Central memory CD8-positive, alpha-beta T cell (primary cell): ENCODE data around the gene SERP2.

Source experiments
- ATAC-seq: fragments of 150-1000 bp; cut with Tn5 transposase; replicated peaks from 2 replicates; pipeline ENCODE4 v1.10.0; 2022; ENCODE audit warnings: mild to moderate bottlenecking, moderate FRiP score, moderate number of reproducible peaks; ENCODE audit not compliant: poor library complexity, severe bottlenecking; ENCODE audit errors: extremely low read depth
- DNase-seq, 2 donors: peaks; one replicate each; pipeline ENCODE4 v3.0.0; 2021; ENCODE audit warnings: low spot score in 2 of 2
- H3K27ac Mint-ChIP-seq: one replicate; pipeline ENCODE4 v1.8.0; 2022; ENCODE audit warnings: low read depth, mild to moderate bottlenecking, moderate library complexity, mixed read lengths
- H3K27me3 Mint-ChIP-seq: one replicate; pipeline ENCODE4 v1.8.0; 2022; ENCODE audit warnings: mixed read lengths
- H3K36me3 Mint-ChIP-seq: one replicate; pipeline ENCODE4 v1.8.0; 2022; ENCODE audit warnings: mild to moderate bottlenecking, moderate library complexity, mixed read lengths; ENCODE audit not compliant: insufficient read depth
- H3K4me1 Mint-ChIP-seq: one replicate; pipeline ENCODE4 v1.8.0; 2022; ENCODE audit warnings: mixed read lengths
- H3K4me3 Mint-ChIP-seq: one replicate; pipeline ENCODE4 v1.8.0; 2022; ENCODE audit warnings: mild to moderate bottlenecking, moderate library complexity, mixed read lengths
- H3K9me3 Mint-ChIP-seq: one replicate; pipeline ENCODE4 v1.8.0; 2022; ENCODE audit warnings: mixed read lengths

SERP2 gene

DNA sequence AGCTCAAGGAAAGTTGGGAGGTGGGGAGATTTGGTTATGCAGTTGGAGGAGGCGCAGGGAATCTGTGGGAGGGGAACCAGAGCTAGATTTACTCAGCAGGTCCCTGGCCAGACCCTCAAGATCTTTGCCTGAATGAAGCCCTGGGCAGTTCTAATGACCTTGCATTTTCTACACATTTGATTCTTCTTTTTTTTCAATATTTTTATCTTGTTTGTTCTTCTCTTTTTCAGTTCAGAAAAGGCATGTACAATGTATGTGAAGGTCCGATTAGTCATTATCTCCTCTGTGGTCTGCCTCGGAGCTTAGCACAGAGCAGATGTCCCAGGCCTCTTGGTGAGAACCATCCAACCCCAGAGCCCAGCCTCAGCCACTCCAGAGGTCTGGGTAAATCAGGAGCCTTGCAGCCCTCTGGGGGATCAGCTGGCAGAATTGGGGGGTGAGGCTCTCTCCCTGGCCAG is 24.2 kb downstream of the SERP2 start:
- DNase-seq (no peak), ATAC-seq (no peak)
- H3K9me3 Mint-ChIP-seq: no peaks in the 10 kb centered on the region
- peaks cover under 1% of the 10 kb centered on the region for H3K36me3 Mint-ChIP-seq
- no peak overlapping the region for H3K27ac Mint-ChIP-seq
- no peaks in the 10 kb centered on the region for H3K4me1 Mint-ChIP-seq
- H3K4me3 Mint-ChIP-seq: no peak overlapping the region
- H3K27me3 Mint-ChIP-seq: peaks cover 14% of the 10 kb centered on the region

DNA sequence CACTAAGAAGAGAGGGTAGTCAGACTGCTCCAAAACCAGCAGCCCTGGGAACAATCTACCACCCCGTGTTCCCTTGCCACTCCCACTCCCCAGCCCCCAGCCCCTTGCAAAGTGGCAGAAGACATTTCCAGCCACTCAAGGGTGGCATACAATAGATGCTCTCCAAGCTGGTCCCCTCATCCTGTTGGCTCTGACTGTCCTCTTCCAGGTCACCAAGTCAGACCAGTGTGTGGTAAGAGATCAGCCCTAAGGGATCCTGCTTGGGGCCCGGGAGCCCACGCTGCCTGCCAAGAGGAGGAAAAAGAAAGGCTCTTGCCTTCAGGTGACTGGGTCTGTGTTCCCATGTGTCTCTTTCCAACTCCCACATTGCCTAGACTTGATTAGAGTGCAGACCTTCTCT is 25.0 kb downstream of the SERP2 start:
- no peak overlapping the region for H3K4me3 Mint-ChIP-seq
- H3K9me3 Mint-ChIP-seq: no peaks in the 10 kb centered on the region

DNA sequence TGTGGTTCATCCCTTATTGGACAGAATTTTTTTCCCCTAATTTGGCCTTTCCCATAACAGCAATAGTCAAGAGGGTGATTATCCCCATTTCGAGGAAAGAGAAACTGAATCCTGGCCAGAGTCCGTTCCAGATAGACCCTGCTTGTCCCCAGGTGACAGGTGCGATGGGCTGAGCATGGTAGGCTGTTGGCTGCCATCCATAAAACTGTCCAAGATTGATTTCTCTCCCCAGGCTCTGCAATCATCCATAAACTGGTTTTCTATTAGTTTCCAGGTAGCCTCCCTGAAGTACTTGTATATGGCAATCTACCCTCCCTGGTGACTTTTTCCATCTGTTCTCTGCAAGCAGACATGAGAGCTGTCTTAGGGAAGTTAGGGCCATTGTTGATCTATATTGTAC is 25.4 kb downstream of the SERP2 start:
- DNase-seq (no peak), ATAC-seq (no peak)
- no peak overlapping the region for H3K27ac Mint-ChIP-seq
- no peaks in the 10 kb centered on the region for H3K9me3 Mint-ChIP-seq
- H3K36me3 Mint-ChIP-seq: no peaks in the 10 kb centered on the region
- H3K4me1 Mint-ChIP-seq: no peaks in the 10 kb centered on the region
- no peak overlapping the region for H3K4me3 Mint-ChIP-seq
- peaks cover 14% of the 10 kb centered on the region for H3K27me3 Mint-ChIP-seq

More for the DNA sequence above, 25.0 kb downstream of the SERP2 start:
- no peaks in the 10 kb centered on the region for H3K36me3 Mint-ChIP-seq
- ATAC-seq (no peak), DNase-seq (no peak)
- no peak overlapping the region for H3K27ac Mint-ChIP-seq
- peaks cover 14% of the 10 kb centered on the region for H3K27me3 Mint-ChIP-seq
- H3K4me1 Mint-ChIP-seq: no peaks in the 10 kb centered on the region

DNA sequence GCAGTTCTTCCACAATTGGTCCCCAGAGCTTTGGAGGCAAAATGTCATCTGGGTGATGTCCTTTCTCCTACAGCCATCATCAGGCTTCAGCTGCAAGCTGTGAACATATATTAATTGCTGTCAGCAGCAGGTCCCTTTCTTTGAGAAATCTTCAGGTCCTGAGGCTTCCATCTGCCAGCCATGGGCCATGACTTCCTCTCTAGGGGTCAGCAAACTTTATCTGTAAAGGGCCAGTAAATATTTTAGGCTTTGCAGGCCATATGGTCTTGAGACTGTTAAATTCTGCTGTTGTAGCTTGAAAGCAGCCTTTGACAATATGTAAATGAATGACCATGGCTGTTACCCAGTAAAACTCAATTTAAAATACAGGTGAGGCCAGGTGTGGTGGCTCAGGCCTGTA is 27.1 kb downstream of the SERP2 start:
- H3K27ac Mint-ChIP-seq: no peak overlapping the region
- no peak overlapping the region for H3K4me3 Mint-ChIP-seq
- H3K36me3 Mint-ChIP-seq: no peaks in the 10 kb centered on the region
- no peak for DNase-seq
- ATAC-seq: no peak
- H3K4me1 Mint-ChIP-seq: no peaks in the 10 kb centered on the region
- H3K27me3 Mint-ChIP-seq: peaks cover 23% of the 10 kb centered on the region
- no peaks in the 10 kb centered on the region for H3K9me3 Mint-ChIP-seq

DNA sequence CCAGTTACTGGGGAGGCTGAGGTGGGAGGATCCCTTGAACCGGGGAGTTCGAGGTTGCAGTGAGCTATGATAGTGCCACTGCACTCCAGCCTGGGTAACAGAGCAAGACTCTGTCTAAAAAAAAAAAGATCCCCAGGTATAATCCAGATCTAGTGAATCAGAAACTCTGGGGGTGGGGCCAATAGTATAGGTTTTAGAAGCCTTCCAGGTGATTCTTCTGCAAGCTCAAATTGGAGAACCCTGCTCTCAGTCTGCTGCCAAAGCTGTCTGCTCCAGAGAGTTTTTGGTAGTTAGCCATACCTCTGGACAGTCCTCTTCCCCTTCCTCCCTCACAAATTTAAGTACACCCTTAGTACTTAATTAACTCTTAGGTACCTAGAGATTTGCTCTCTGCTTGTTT is 28.0 kb downstream of the SERP2 start:
- Mint-ChIP-seq H3K27ac (no peak overlapping the region), H3K36me3 (no peaks in the 10 kb centered on the region), H3K27me3 (peaks cover 32% of the 10 kb centered on the region), H3K4me1 (no peaks in the 10 kb centered on the region), H3K9me3 (no peaks in the 10 kb centered on the region), H3K4me3 (no peak overlapping the region)
- no peak for ATAC-seq
- no peak for DNase-seq

DNA sequence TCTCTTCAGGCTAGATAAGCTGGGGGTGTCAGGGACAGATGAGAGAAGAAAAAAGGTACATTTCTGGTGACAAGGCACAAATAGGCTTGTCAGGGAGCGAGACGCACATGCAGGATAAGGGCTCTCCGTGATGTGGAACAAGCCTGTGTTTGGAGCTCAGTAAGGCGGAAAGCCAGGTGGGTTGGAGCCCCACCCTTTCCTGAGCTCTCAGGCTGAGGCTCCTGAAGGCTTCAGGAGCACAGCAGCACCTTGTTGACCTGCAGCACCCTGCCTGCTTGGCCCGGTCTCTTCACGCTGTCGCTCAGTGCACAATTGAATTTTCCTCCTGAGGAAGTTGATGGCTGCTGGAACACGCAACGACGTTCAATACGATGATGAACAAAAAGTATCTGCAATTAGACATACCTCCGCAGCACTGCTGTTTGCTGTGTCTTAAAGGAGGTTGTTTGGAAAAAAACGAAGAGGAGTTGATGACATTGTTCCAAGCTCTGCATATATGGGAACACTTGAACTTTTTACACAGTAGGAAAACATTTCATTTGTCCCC is 29.3 kb downstream of the SERP2 start:
- no peak overlapping the region for H3K4me3 Mint-ChIP-seq
- H3K4me1 Mint-ChIP-seq: no peaks in the 10 kb centered on the region
- no peak for DNase-seq
- H3K27ac Mint-ChIP-seq: no peak overlapping the region
- H3K27me3 Mint-ChIP-seq: peaks cover 37% of the 10 kb centered on the region
- no peaks in the 10 kb centered on the region for H3K36me3 Mint-ChIP-seq
- H3K9me3 Mint-ChIP-seq: no peaks in the 10 kb centered on the region
- ATAC-seq: no peak

DNA sequence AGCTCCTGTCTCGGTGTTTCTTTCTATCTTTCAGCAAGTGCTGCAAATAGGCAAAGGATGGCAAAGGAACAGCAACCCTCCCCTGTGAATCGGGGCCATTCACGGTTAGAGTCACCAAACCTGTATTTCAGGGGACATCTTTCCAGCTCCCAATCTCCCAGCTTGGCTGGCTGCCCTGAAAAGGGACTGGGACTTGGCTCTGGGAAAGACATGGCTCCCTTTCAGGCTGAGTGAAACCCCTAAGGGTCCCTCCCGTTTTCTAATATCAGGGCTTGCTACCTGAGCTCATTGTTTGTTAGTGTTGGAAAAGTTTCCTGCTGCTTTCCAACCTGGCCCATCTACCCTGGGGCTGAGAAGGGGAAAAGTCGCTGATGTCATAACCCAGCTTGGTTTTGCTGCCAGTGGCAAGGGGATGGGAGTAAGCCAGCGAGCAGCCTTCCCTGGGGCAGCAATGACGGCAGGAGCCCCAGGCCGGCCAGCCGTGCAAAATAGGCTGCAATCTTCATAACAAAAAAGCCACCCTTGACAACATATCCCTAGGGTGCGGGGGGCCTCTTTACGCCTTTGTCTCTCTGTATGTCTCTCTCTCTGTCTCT is 29.9 kb downstream of the SERP2 start:
- ATAC-seq (no peak), DNase-seq (no peak)
- Mint-ChIP-seq H3K4me3 (no peak overlapping the region), H3K36me3 (no peaks in the 10 kb centered on the region), H3K27ac (no peak overlapping the region), H3K9me3 (no peaks in the 10 kb centered on the region), H3K27me3 (peaks cover 32% of the 10 kb centered on the region), H3K4me1 (no peaks in the 10 kb centered on the region)

DNA sequence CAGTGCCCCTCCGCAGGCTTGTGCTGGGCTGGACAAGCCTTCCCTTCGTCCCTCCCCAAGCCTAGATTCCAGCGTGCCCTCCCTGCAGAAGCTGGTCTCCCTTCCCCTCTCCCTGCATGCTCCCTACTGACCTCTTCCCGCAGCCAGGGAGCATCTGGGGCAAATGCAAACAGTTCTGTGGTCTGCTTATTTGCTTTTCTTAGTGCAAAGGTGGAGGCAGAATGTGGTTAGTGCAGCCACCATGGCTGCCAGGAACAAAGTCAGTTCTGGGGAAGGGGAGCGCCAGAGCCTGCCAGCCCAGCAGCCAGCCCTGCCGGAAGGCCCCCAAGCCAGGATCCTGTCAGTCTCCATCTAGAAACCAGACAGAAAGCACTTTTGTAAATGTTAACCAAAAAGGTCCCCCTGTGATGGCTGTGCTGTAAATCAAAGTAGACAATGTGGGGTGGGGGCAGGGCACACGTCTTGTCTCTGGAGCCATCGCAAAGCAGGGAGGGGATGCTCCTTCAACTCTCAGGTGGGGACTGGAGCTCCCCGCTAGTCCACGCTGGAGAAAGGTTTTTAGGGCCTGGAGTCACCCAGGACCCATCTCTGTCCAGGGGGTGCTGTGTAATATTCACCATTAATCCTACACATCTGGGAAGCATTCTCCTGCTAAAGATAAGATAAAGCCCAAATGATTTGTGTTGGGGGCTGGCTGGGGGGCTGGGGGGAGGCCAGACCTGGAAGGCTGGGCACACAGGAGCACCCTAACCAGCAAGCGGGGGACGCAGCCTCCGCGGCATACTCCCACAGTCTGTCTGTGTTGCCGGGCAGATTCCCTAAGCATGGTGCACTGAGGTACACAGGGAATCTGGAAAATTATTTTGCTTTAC is 30.9 kb downstream of the SERP2 start:
- H3K4me1 Mint-ChIP-seq: no peaks in the 10 kb centered on the region
- no peak overlapping the region for H3K4me3 Mint-ChIP-seq
- H3K27me3 Mint-ChIP-seq: peaks cover 24% of the 10 kb centered on the region
- no peak overlapping the region for H3K27ac Mint-ChIP-seq
- no peaks in the 10 kb centered on the region for H3K9me3 Mint-ChIP-seq
- DNase-seq: no peak
- H3K36me3 Mint-ChIP-seq: peaks cover 1% of the 10 kb centered on the region
- ATAC-seq: no peak

DNA sequence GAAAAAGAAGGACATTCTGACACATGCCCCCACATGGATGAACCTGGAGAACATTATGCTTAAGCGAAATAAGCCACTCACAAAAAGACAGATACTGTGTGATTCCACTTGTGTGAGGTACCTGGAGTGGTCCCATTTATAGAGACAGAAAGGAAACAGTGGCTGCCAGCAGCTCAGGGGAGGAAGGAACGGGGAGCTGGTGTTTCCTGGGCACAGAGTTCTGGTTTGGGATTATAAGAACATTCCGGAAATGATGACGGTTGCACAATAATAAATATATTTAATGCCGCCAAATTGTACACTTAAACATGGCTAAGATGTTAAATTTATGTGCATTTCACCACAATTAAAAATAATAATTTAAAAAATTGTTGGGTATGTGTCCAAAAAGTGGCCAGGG is 33.0 kb downstream of the SERP2 start:
- Mint-ChIP-seq H3K27me3 (peaks cover 35% of the 10 kb centered on the region), H3K36me3 (peaks cover 1% of the 10 kb centered on the region), H3K27ac (no peak overlapping the region), H3K4me1 (no peaks in the 10 kb centered on the region), H3K9me3 (no peaks in the 10 kb centered on the region), H3K4me3 (no peak overlapping the region)
- no peak for DNase-seq
- no peak for ATAC-seq

DNA sequence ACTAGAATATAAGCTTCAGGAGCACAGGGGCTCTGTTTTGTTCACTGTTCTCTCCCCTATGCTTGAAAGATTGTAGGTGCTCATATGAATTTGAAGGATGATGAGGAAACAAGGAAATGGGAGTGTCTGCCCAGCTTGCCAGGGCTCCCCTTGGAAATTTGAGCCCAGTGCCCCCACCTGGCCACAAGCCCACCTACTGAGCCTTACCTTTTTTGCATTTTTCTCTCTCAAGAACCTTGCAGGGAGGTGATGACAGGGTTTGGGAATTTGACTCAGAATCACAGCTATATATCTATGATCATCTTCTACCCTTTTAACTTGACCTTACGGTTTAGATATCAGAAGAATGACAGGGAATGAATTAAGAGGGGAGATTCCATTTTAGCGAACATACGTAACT is 33.8 kb downstream of the SERP2 start:
- no peaks in the 10 kb centered on the region for H3K9me3 Mint-ChIP-seq
- H3K36me3 Mint-ChIP-seq: peaks cover 1% of the 10 kb centered on the region
- DNase-seq (no peak), ATAC-seq (no peak)
- no peak overlapping the region for H3K4me3 Mint-ChIP-seq
- no peak overlapping the region for H3K27ac Mint-ChIP-seq
- H3K27me3 Mint-ChIP-seq: peaks cover 35% of the 10 kb centered on the region
- no peaks in the 10 kb centered on the region for H3K4me1 Mint-ChIP-seq

DNA sequence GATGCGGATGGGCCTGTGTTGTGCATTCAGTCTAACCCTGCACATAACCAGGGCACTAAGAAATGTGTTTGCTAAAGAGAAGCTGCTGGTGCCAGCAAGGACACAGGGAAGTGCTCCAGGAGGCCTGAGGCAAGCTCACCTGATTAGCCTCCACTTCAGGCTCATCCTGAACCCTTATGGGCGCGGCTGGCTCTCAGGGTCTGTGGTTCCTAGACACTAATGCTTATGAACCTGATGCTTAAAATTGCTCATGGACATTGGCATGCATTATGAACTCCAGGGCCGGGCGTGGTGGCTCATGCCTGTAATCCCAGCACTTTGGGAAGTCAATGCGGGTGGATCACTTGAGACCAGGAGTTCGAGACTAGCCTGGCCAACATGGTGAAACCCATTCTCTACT is 34.3 kb downstream of the SERP2 start:
- no peaks in the 10 kb centered on the region for H3K9me3 Mint-ChIP-seq
- peaks cover 35% of the 10 kb centered on the region for H3K27me3 Mint-ChIP-seq
- peaks cover 1% of the 10 kb centered on the region for H3K36me3 Mint-ChIP-seq
- H3K4me3 Mint-ChIP-seq: no peak overlapping the region
- DNase-seq: no peak
- ATAC-seq: no peak
- H3K4me1 Mint-ChIP-seq: no peaks in the 10 kb centered on the region
- H3K27ac Mint-ChIP-seq: no peak overlapping the region

DNA sequence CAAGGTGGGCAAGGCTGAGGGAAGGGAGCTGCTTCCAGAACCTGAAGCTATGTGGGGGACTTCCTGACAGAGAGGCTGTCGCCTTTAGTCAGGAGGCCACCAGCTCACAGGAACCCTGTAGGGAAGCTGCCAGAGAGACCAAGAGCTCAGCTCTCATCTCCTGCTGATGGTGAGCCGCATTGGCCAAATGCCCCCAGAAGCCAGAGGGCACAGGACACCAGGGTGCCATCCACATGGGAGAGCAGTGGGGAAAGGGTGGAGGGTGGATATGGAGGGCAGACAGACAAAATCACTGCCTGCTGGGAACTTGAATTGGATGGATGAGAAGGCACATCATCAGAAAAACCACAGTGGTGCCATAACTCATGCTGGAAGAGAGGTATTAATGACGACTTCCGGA is 36.0 kb downstream of the SERP2 start:
- Mint-ChIP-seq H3K36me3 (peaks cover 1% of the 10 kb centered on the region), H3K27ac (no peak overlapping the region), H3K27me3 (peaks cover 35% of the 10 kb centered on the region), H3K9me3 (no peaks in the 10 kb centered on the region), H3K4me3 (no peak overlapping the region), H3K4me1 (no peaks in the 10 kb centered on the region)
- DNase-seq (no peak), ATAC-seq (no peak)

DNA sequence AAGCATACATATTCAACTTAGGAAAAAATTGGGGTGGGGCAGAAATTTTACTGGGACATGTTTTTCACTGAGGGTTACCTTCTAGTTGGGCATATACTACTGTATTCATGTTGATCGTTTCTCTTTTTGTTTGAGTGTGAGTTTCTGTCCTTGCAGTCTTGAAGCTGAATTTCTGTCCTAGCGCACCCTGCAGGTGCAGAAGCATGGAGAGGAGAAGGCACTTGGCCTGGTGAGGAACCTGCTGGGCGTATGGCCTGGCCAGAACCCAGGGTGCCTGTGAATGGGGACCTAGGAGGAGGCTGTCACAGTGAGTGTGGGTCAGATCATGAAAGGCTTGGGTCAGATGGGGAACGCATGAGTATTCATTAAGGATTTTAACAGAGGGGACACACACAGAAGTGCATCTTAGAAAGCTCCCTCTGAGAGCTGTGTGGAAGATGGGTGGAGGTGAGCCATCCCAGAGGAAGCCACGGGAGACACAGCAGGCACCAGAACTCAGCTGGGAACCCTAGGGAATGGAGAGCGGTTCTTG is 36.8 kb downstream of the SERP2 start:
- Mint-ChIP-seq H3K4me3 (no peak overlapping the region), H3K9me3 (no peaks in the 10 kb centered on the region), H3K4me1 (no peaks in the 10 kb centered on the region)

More for the DNA sequence above, 36.8 kb downstream of the SERP2 start:
- DNase-seq (no peak), ATAC-seq (no peak)
- Mint-ChIP-seq H3K27ac (no peak overlapping the region), H3K27me3 (peaks cover 29% of the 10 kb centered on the region), H3K36me3 (peaks cover 1% of the 10 kb centered on the region)
